ENCODE results near the gene IRF2BPL. TPM values are rescaled to one million over a fixed set of nuclear protein-coding genes. Genes with fewer than 3 reads are reported as not detected.

Gene IRF2BPL
- total RNA-seq, 2 donors from 2014 or later = 18.3 to 27.1 TPM

DNA sequence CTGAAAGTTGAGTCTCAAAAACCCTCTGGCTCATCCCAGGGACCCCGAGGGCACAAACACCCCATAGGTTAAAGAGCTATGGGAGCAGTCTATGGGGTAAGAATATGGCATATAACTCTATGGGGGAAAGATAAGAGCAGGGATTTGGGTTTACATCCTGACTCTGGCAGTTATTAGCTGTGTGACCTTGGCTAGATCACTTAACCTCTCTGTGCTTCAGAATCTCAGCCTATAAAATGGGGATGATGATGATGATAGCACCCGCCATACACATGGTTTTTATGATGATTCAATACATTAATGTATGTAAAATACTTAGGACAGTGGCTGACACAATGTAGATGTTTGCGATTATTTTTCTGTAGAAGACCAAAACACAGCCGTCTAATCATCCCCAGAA, 26.2 kb downstream of the IRF2BPL start:
- Histone ChIP-seq H3K4me3 (no peak overlapping the region), H3K4me1 (peaks cover 5% of the 10 kb centered on the region), H3K27me3 (no peaks in the 10 kb centered on the region), H3K9ac (ENCODE audit: low read depth in 2 of 2, low read length in 2 of 2) (no peak overlapping the region), H3K36me3 (no peaks in the 10 kb centered on the region), H3K9me3 (no peaks in the 10 kb centered on the region), H3K27ac (no peak overlapping the region)
- DNase-seq = no peak
- intact Hi-C loops (cut with DNase I) = no loop called here
- no peak for TF ChIP-seq CTCF (IDR thresholded peaks at IDR 0.05)

GRCh38 chr14:77000340-77001270, 27.9 kb downstream of the IRF2BPL start:
- H3K9ac ChIP-seq (ENCODE audit: low read depth in 2 of 2, low read length in 2 of 2) = peak overlapping the region in 1 of 2 donors; percentile 1
- DNase-seq = no peak

DNA sequence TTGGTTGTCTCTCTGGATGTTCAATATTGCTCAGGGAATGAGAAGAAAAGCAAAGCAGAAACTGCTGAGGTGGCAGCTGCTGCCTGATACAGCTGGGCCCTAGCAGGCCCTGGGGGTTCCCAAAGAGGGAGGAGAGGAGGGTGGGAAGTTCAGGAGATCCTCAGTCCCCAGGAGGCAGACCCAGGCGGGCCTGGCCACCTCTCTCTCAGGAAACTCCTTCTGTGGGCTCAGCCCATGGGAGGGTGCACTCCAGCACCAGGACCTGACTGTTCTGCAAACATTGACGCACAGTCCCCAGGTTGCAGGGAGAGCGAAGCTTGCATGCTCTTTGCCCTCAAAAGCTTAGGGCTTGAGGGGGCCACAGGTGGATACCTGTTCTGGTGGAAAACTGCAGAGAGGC, 29.6 kb downstream of the IRF2BPL start:
- intact Hi-C loops (cut with DNase I) = no loop called here
- no peak overlapping the region for H3K27ac ChIP-seq
- H3K36me3 ChIP-seq = no peaks in the 10 kb centered on the region
- TF ChIP-seq CTCF (IDR thresholded peaks at IDR 0.05) = no peak
- H3K9ac ChIP-seq (ENCODE audit: low read depth in 2 of 2, low read length in 2 of 2) = no peak overlapping the region
- H3K27me3 ChIP-seq = no peaks in the 10 kb centered on the region
- no peaks in the 10 kb centered on the region for H3K4me1 ChIP-seq
- no peak overlapping the region for H3K4me3 ChIP-seq
- H3K9me3 ChIP-seq = no peaks in the 10 kb centered on the region
- no peak for DNase-seq

More at GRCh38 chr14:77000340-77001270, 27.9 kb downstream of the IRF2BPL start:
- TF ChIP-seq CTCF (IDR thresholded peaks at IDR 0.05) = no peak
- Histone ChIP-seq H3K4me1 (no peaks in the 10 kb centered on the region), H3K27ac (no peak overlapping the region), H3K9me3 (no peaks in the 10 kb centered on the region), H3K27me3 (no peaks in the 10 kb centered on the region), H3K36me3 (no peaks in the 10 kb centered on the region), H3K4me3 (no peak overlapping the region)
- intact Hi-C loops (cut with DNase I) = no loop called here

DNA sequence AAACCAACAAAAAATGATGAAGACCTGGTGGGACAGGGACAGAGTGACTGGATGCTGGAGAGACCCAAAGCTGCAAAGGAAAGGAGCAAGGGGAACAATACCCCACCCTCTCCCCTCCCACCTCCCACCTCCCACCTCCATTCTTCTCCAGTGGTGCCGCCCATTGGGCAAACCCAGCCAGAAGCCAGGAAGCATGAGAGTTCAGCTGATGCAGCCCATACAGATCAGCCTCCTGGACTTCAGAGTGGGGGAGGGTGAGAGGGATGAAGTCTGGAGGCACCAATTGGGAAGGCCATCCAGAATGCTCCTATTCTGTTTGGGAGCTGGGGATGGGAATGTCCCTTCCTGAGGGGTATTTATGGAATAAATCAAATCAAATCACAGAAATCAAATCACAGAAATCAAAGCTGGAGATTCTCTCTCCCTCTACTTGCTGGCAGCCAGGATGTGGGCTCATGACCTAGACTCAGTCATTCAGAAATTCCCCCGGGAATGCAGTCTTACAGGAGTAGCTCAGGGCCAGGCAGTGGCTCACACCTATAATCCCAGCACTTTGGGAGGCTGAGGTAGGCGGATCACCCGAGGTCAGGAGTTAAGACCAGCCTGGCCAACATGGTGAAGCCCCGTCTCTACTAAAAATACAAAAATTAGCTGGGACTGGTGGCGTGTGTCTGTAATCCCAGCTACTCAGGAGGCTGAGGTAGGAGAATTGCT, 31.1 kb downstream of the IRF2BPL start:
- Histone ChIP-seq H3K36me3 (no peaks in the 10 kb centered on the region), H3K4me3 (no peak overlapping the region), H3K27me3 (no peaks in the 10 kb centered on the region), H3K4me1 (no peaks in the 10 kb centered on the region), H3K9me3 (no peaks in the 10 kb centered on the region), H3K27ac (no peak overlapping the region), H3K9ac (ENCODE audit: low read depth in 2 of 2, low read length in 2 of 2) (no peak overlapping the region)
- intact Hi-C loops (cut with DNase I) = no loop called here
- DNase-seq = no peak
- TF ChIP-seq CTCF (IDR thresholded peaks at IDR 0.05) = no peak

DNA sequence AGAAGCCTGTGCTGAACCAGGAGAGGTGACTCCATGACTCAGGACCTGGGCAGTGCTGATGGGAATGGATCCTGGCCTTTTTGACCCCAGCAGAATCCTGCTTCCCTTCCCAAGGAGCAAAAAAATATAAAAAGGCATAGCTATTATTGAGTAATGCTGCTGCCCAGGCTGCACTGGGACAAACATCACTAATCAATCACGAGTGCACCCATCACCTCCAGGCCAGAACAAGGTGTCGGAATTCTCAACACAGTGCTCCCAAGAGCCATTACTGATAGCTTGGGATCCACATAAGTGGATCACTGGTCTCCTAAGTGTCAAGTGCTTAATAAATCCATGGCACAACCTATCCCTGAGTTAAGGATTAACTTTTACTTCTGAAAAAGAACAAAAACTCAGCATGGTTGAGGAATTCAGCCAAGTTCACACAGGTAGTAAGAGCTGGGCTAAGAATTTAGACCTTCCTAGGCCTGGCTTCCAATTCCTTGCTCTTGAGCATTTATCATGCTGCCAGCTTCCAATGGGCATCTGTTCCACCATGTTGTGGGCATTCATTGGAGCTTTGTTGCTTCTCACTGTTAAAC, 31.9 kb downstream of the IRF2BPL start:
- no peak for DNase-seq
- H3K4me1 ChIP-seq = no peaks in the 10 kb centered on the region
- TF ChIP-seq CTCF (IDR thresholded peaks at IDR 0.05) = no peak
- intact Hi-C loops (cut with DNase I) = no loop called here
- no peaks in the 10 kb centered on the region for H3K36me3 ChIP-seq
- H3K9ac ChIP-seq (ENCODE audit: low read depth in 2 of 2, low read length in 2 of 2) = no peak overlapping the region
- H3K9me3 ChIP-seq = no peaks in the 10 kb centered on the region
- H3K27me3 ChIP-seq = no peaks in the 10 kb centered on the region
- H3K4me3 ChIP-seq = no peak overlapping the region
- H3K27ac ChIP-seq = no peak overlapping the region
